ENCODE measurements around the gene SCFD2.

GRCh38 chr4:53007024-53007423 lies 358.8 kb downstream of the SCFD2 start:
- no peak for TF ChIP-seq CTCF (conservative IDR thresholded peaks at IDR 0.05; ENCODE audit: low read depth, low read length)
- TF ChIP-seq EZH2 (IDR thresholded peaks at IDR 0.05; ENCODE audit: borderline replicate concordance, low read depth, low read length, poor library complexity, severe bottlenecking): no peak

All from A673 (cell line).